ENCODE results near the gene CMIP. TPM values are rescaled to one million over a fixed set of nuclear protein-coding genes. Genes with fewer than 3 reads are reported as not detected.

CMIP gene
- total RNA-seq, 1 donor, result 15.7 TPM

GRCh38 chr16:81651758-81652718, 207.4 kb downstream of the CMIP start:
- DNase-seq (ENCODE audit: low read depth), result no peak
- TF ChIP-seq CTCF (IDR thresholded peaks at IDR 0.05; ENCODE audit: insufficient read depth, low read length), result no peak
- no peak overlapping the region for H3K4me3 ChIP-seq (ENCODE audit: low read depth, low read length)

DNA sequence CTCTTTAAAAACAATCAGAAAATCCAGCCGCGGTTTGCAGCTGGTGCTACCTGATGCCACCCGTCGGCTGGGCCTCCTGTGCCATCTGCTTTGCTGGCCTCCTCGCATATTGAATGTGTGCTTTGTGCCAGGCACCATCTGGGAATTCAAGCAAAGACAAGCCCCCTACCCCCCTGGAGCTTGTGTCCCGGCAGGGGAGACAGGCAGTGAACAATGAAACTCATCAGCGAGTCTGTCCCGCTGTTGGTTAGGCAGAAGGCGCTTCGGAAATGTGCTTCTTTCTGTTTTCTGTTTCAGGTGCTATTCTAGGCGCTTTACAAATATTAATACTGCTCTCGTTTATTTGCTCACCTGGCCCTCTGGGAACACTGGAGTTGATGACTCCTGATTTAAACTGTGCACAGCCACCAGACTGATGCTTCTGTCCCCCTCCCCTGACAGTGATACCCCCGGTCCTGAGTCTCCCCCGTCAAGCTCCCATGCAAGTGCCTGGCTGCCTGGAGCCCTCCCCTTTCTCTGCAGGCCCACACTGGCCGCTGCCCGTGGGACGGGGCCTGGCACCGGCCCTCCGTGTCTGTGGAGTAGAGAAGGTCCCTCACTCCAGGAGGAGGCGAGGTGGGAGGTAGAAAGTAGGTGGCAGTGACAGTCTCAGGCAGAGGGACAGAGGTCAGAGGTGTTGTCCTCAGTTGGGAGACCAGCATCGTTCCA, 208.3 kb downstream of the CMIP start:
- no peak overlapping the region for H3K4me3 ChIP-seq (ENCODE audit: low read depth, low read length)
- no peak for TF ChIP-seq CTCF (IDR thresholded peaks at IDR 0.05; ENCODE audit: insufficient read depth, low read length)
- no peak for DNase-seq (ENCODE audit: low read depth)

- peak; percentile 10 for DNase-seq (ENCODE audit: low read depth)
- no peak overlapping the region for H3K4me3 ChIP-seq (ENCODE audit: low read depth, low read length)
- TF ChIP-seq CTCF (IDR thresholded peaks at IDR 0.05; ENCODE audit: insufficient read depth, low read length), result no peak
Observed at GRCh38 chr16:81654346-81654745, 209.7 kb downstream of the CMIP start.

DNA sequence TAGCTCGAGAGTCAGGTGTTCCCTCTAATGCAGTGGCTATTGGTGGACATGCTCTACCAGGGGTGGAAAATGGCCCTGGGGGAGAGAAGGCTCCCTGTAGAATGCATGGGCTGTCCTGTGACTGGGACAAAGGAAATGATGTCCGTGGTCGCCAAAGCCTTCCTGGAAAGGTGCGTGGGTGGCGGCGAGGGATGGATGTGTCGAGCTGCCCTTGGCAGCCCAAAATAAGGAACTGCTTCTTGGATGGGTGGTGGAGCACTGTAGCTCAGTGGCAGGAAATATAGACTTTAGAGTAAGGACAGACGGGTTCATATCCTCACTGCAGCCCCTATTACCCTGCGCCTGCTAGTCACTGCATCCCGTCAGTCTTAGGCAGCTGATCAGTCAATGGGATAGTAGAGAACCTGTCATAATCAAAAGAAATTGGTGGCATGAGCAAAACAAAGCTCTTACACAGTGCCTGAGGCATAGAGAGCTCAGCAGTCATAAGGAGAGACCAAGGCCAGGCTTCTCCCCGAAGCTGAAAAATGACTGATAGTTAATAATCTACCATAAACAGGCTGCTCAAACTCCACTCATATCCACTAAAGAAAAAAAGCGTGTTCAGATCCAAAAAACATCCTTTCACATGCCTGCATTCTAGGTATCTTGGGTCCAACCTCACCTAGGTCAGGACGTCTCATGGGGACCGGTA, 211.0 kb downstream of the CMIP start:
- DNase-seq (ENCODE audit: low read depth), result no peak
- no peak for TF ChIP-seq CTCF (IDR thresholded peaks at IDR 0.05; ENCODE audit: insufficient read depth, low read length)
- H3K4me3 ChIP-seq (ENCODE audit: low read depth, low read length), result no peak overlapping the region

DNA sequence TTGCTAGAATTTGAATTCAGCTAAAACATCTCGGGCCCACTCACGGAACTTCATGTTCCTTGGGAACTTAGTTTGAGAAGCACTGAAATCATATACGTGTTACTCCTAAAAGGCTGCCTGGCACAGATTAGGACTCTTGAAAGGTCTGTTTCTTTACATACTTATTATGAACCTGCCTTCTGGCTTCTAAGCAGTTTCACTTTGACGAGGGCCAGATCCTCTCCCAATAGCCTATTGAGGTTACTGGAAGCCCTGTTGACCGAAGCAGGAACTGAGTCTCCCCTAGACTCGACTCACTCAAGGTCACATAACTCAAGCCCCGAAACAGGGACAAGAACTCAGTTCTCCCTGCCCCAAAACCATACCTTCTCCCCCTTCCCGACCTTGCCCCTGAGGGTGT, 212.6 kb downstream of the CMIP start:
- DNase-seq (ENCODE audit: low read depth), result no peak
- H3K4me3 ChIP-seq (ENCODE audit: low read depth, low read length), result no peak overlapping the region

More for the DNA sequence above, 212.6 kb downstream of the CMIP start:
- TF ChIP-seq CTCF (IDR thresholded peaks at IDR 0.05; ENCODE audit: insufficient read depth, low read length), result no peak
